ENCODE results near the gene MYO3B. TPM values are rescaled to one million over a fixed set of nuclear protein-coding genes. Genes with fewer than 3 reads are reported as not detected.
"Not testable (repeated sequence)": the region's sequence is repeated elsewhere in the genome, so short reads cannot be mapped to it uniquely, and the experiment has no call there.

The MYO3B gene
- total RNA-seq, 2 donors from 2014 or later, result 0.09 to 0.74 TPM

DNA sequence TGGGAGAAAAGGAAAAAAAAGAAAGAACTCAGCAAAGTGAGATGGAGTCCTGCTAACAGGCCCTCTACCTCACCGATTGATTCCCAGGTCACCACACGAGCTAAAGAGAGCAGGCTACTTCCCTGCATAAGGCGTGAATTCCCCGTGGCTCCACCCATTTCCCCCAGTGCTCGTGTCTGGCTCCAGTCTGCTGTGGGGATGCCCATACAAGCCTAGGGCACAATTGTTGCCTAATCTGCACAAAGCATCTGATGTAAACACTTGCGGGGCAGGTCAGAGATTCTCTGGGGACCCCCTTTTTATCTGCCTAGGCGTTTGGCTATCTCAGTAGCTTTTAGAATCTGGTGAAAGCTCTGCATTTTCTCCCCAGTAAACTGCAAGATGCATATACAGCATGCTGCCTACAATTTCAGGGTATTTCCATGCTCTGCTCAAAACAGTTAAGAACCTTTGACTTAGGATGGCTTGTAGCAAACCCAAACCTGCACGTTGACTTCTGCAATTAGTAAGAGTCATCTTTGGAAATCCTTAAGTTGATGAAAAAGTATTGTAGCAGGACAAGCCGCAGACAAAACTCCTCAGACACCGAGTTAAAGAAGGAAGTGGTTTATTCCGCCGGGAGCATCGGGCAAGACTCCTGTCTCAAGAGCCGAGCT lies 34.8 kb downstream of the MYO3B start:
- H3K4me1 ChIP-seq (replicated peaks), result peaks cover 2% of the 10 kb centered on the region
- H3K27me3 ChIP-seq (replicated peaks; ENCODE audit: insufficient read depth), result no peaks in the 10 kb centered on the region
- no peaks in the 10 kb centered on the region for H3K9me3 ChIP-seq
- no peaks in the 10 kb centered on the region for H3K36me3 ChIP-seq
- no peak overlapping the region for H3K27ac ChIP-seq
- intact Hi-C loops (cut with DNase I), result no loop called here
- DNase-seq (ENCODE audit: low spot score), result no peak
- no peak overlapping the region for H3K4me3 ChIP-seq
- TF ChIP-seq, protein P1, sequence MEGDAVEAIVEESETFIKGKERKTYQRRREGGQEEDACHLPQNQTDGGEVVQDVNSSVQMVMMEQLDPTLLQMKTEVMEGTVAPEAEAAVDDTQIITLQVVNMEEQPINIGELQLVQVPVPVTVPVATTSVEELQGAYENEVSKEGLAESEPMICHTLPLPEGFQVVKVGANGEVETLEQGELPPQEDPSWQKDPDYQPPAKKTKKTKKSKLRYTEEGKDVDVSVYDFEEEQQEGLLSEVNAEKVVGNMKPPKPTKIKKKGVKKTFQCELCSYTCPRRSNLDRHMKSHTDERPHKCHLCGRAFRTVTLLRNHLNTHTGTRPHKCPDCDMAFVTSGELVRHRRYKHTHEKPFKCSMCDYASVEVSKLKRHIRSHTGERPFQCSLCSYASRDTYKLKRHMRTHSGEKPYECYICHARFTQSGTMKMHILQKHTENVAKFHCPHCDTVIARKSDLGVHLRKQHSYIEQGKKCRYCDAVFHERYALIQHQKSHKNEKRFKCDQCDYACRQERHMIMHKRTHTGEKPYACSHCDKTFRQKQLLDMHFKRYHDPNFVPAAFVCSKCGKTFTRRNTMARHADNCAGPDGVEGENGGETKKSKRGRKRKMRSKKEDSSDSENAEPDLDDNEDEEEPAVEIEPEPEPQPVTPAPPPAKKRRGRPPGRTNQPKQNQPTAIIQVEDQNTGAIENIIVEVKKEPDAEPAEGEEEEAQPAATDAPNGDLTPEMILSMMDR (IDR thresholded peaks at IDR 0.05), result no peak
- 58% methylated on average over 14 of the region's 14 CpGs for WGBS

- H3K27me3 ChIP-seq (replicated peaks; ENCODE audit: insufficient read depth); intact Hi-C loops (cut with DNase I); H3K4me3 ChIP-seq; H3K36me3 ChIP-seq; H3K27ac ChIP-seq; DNase-seq (ENCODE audit: low spot score); H3K9me3 ChIP-seq; H3K4me1 ChIP-seq (replicated peaks): not testable (repeated sequence)
- 68% methylated on average over 10 of the region's 10 CpGs for WGBS
Measured at GRCh38 chr2:170213281-170213625, 35.3 kb downstream of the MYO3B start.

DNA sequence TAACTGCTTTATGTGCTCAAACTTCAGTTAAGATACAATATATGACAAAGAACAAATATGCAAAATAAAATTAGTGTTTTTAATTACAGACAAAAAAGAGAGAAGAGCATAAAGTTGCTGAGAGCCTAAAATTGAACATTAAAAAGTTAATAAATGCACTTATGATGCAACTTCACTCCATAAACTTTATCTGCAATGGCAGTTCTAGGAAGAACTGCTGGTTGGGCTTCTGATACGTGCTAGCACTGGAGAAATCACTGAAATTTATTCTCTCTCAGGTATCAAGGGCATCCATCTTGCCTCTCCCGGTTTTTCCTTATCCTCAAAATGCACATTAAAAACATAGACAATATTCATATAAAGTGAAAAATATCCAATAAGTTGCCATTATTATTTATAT lies 35.7 kb downstream of the MYO3B start:
- TF ChIP-seq POLR2A (IDR thresholded peaks at IDR 0.05) (no peak), POLR2AphosphoS5 (IDR thresholded peaks at IDR 0.05) (no peak)
- TF ChIP-seq, protein P1 (IDR thresholded peaks at IDR 0.05), result no peak

GRCh38 chr2:170214309-170214948 lies 36.5 kb downstream of the MYO3B start:
- Histone ChIP-seq H3K36me3 (no peaks in the 10 kb centered on the region), H3K27me3 (replicated peaks; ENCODE audit: insufficient read depth) (no peaks in the 10 kb centered on the region), H3K9me3 (no peaks in the 10 kb centered on the region), H3K4me3 (no peak overlapping the region), H3K27ac (no peak overlapping the region), H3K4me1 (replicated peaks) (peaks cover 5% of the 10 kb centered on the region)
- TF ChIP-seq POLR2AphosphoS5 (IDR thresholded peaks at IDR 0.05), result no peak
- TF ChIP-seq POLR2A (IDR thresholded peaks at IDR 0.05), result no peak
- TF ChIP-seq, protein P1 (IDR thresholded peaks at IDR 0.05), result no peak
- WGBS, result 58% methylated on average over 7 of the region's 7 CpGs
- no peak for DNase-seq (ENCODE audit: low spot score)
- intact Hi-C loops (cut with DNase I), result no loop called here

More for the DNA sequence above, 35.7 kb downstream of the MYO3B start:
- Histone ChIP-seq H3K9me3 (no peaks in the 10 kb centered on the region), H3K27ac (no peak overlapping the region), H3K4me3 (no peak overlapping the region), H3K36me3 (no peaks in the 10 kb centered on the region), H3K4me1 (replicated peaks) (peaks cover 5% of the 10 kb centered on the region), H3K27me3 (replicated peaks; ENCODE audit: insufficient read depth) (no peaks in the 10 kb centered on the region)
- intact Hi-C loops (cut with DNase I), result no loop called here
- no peak for DNase-seq (ENCODE audit: low spot score)
- WGBS, result 51% methylated on average over 2 of the region's 2 CpGs

DNA sequence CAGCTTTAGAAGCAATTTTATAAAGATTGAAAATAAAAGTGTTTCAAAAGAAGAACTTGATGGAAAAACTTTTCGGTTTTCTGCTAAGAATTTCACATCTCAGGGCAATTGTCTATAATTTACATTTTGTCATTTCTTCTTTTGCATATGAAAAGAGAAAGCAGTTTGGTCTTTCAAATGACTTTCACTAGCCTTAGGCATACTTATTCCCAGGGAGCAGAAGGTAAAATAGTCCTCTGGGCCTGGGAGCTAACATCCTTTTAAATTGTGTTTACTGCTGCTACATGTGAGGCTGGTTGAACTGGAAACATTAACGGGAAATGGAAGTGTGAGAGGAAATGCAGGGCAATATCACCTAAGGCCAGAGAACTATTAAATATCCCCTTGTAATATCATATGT lies 37.1 kb downstream of the MYO3B start:
- Histone ChIP-seq H3K27me3 (replicated peaks; ENCODE audit: insufficient read depth) (no peaks in the 10 kb centered on the region), H3K36me3 (no peaks in the 10 kb centered on the region), H3K4me1 (replicated peaks) (peaks cover 5% of the 10 kb centered on the region), H3K27ac (no peak overlapping the region), H3K9me3 (no peaks in the 10 kb centered on the region), H3K4me3 (no peak overlapping the region)
- TF ChIP-seq, protein P1 (IDR thresholded peaks at IDR 0.05), result no peak
- TF ChIP-seq POLR2AphosphoS5 (IDR thresholded peaks at IDR 0.05), result no peak
- no peak for TF ChIP-seq POLR2A (IDR thresholded peaks at IDR 0.05)
- 72% methylated on average over 2 of the region's 2 CpGs for WGBS
- intact Hi-C loops (cut with DNase I), result no loop called here
- no peak for DNase-seq (ENCODE audit: low spot score)

Data from prostate gland (tissue), 2 donors.